Sigmoid colon (tissue), 7 donors: ENCODE results near the gene SIGLEC1. TPM values are rescaled to one million over a fixed set of nuclear protein-coding genes. Genes with fewer than 3 reads are reported as not detected.
A peak's percentile ranks its signal among the peaks of the same experiment; 100 is the strongest.

Experiments
- DNase-seq: peaks from one replicate; pipeline ENCODE4 v3.0.0-alpha.2; 2019
- H3K27ac ChIP-seq, 4 donors: fragments of 200-600 bp; sonication (generic); one replicate each; pipeline ENCODE4 v1.5.1; 2016 to 2019; ENCODE audit warnings: mild to moderate bottlenecking in 1 of 4
- H3K27me3 ChIP-seq, 3 donors: fragments of 200-600 bp; sonication (generic); one replicate each; pipeline ENCODE4 v1.5.1; 2019; ENCODE audit warnings: mild to moderate bottlenecking in 1 of 3
- H3K36me3 ChIP-seq, 4 donors: fragments of 200-600 bp; sonication (generic); one replicate each; pipeline ENCODE4 v1.5.1; 2016 to 2019
- H3K4me1 ChIP-seq, 4 donors: fragments of 200-600 bp; sonication (generic); one replicate each; pipeline ENCODE4 v1.5.1; 2017 to 2019
- H3K4me3 ChIP-seq, 4 donors: fragments of 200-600 bp; sonication (generic); one replicate each; pipeline ENCODE4 v1.5.1; 2017 to 2019; ENCODE audit warnings: mild to moderate bottlenecking in 2 of 4, moderate library complexity in 1 of 4
- H3K9me3 ChIP-seq, 4 donors: fragments of 200-600 bp in 3 of 4; sonication (generic) in 3 of 4; one replicate each; pipeline versions ENCODE4 v1.5.1 to v1.6.1; 2013 to 2019
- CTCF ChIP-seq, 4 experiments: fragments of 450-650 bp in 3 of 4; fragments of 200-600 bp in 1 of 4; IDR thresholded peaks; one replicate each; pipeline ENCODE4 v1.5.1; 2016 to 2019; ENCODE audit warnings: antibody characterized with exemption in 4 of 4, mild to moderate bottlenecking in 3 of 4, moderate library complexity in 2 of 4
- EP300 ChIP-seq, 4 donors: sonication (generic); formaldehyde crosslinking; IDR thresholded peaks; one replicate each; pipeline ENCODE4 v1.6.1; 2017; ENCODE audit warnings: antibody characterized with exemption in 4 of 4
- POLR2A ChIP-seq, 2 donors: fragments of 450-650 bp; IDR thresholded peaks; one replicate each; pipeline ENCODE4 v1.6.1; 2016; ENCODE audit warnings: antibody characterized with exemption in 2 of 2, mild to moderate bottlenecking in 2 of 2, moderate library complexity in 2 of 2
- POLR2AphosphoS5 ChIP-seq, 4 donors: sonication (generic); formaldehyde crosslinking; IDR thresholded peaks; one replicate each; pipeline ENCODE4 v1.6.1; 2017; ENCODE audit warnings: antibody characterized with exemption in 4 of 4
- WGBS, 2 donors: extraction: QIAGEN DNeasy Blood & Tissue Kit; methylation state at CpG; one replicate each; pipeline ENCODE4 v1.1.7; 2013; 5-methylcytosine and 5-hydroxymethylcytosine counted together
- intact Hi-C: fragments of 100-400 bp; cut with DNase I; formaldehyde crosslinking; loops from one replicate; pipeline ENCODE4 v1.15.1; 2023
- polyA plus RNA-seq, 3 donors: library from polyadenylated mRNA; stranded (reverse); fragments of 200-250 nt; gene quantifications; one replicate each; pipeline ENCODE4 v1.2.3, GENCODE V29; 2013
- total RNA-seq, 4 donors: library from RNA; depleted of rRNA; stranded (reverse); fragments of >200 nt; gene quantifications; one replicate each; pipeline ENCODE4 v1.1.0, GENCODE V29; 2016
- donor health status: healthy with polysubstance abuse.
- donor health status: Bipolar disorder and iron deficiency.
- donor health status: healthy.

Gene SIGLEC1
- total and polyA plus RNA-seq, 7 donors, result 2.4 to 17.1 (median 9.9) TPM

DNA sequence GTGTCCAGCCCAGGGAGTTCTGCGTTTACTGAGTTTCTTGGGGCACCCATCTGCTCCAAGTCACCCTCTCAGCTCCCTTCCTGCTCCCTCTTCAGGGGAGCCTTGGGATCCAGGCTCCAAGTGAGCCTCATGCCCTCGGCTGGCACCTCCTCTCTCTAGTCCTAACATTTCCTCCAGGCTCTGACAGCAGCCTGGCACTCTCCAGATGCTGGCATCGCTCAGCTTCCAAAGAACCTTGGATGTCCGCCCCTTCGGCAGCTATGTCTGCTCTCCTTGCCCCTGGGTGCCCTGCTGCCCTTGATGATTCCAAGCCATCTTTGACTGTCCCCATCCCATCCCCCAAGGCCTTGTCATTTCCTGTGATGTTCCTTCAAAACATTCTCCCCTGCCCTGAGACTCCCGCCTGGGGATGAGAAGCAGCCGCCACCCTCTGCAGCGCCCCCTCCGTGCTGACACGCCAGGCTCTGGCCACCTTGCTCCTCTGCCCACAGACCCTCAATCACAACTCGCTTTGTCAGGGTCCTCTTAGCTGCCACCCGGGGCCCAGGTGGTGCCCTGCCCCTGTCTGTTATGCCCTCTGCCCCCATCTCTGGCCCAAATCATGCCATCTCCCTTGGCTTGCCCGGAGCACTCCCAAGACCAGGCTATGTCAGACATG lies 42.6 kb downstream of the SIGLEC1 start:
- peaks cover 0 to 55% (median 32%) of the 10 kb centered on the region in 4 donors for H3K36me3 ChIP-seq
- no peak overlapping the region for H3K4me3 ChIP-seq
- intact Hi-C loops, result no loop called here
- no peaks in the 10 kb centered on the region for H3K9me3 ChIP-seq
- no peak for DNase-seq
- H3K27me3 ChIP-seq, result peaks cover 0 to 5% (median 0%) of the 10 kb centered on the region in 3 donors
- 74 to 84% methylated on average over 13 of the region's 13 CpGs for WGBS, 2 donors
- peak overlapping the region in 3 of 4 donors; percentile 21 to 53 (median 39) for H3K27ac ChIP-seq
- H3K4me1 ChIP-seq, result peaks cover 0 to 24% (median 19%) of the 10 kb centered on the region in 4 donors
- TF ChIP-seq POLR2AphosphoS5 (IDR thresholded peaks at IDR 0.05), result peak in 1 of 4 donors; percentile 17
- no peak for TF ChIP-seq EP300 (IDR thresholded peaks at IDR 0.05)

- H3K27ac ChIP-seq, result no peak overlapping the region
- peaks cover 0 to 24% (median 19%) of the 10 kb centered on the region in 4 donors for H3K4me1 ChIP-seq
- no peak for DNase-seq
- TF ChIP-seq CTCF (IDR thresholded peaks at IDR 0.05), result no peak
- no peak for TF ChIP-seq POLR2AphosphoS5 (IDR thresholded peaks at IDR 0.05)
- TF ChIP-seq POLR2A (IDR thresholded peaks at IDR 0.05), result no peak
- TF ChIP-seq EP300 (IDR thresholded peaks at IDR 0.05), result no peak
- intact Hi-C loops, result no loop called here
- H3K9me3 ChIP-seq, result no peaks in the 10 kb centered on the region
- H3K36me3 ChIP-seq, result peaks cover 0 to 32% (median 20%) of the 10 kb centered on the region in 4 donors
- H3K27me3 ChIP-seq, result peaks cover 0 to 4% (median 0%) of the 10 kb centered on the region in 3 donors
- no peak overlapping the region for H3K4me3 ChIP-seq
- WGBS, 2 donors, result 91 to 94% methylated on average over 8 of the region's 8 CpGs
Observed at GRCh38 chr20:3667434-3668037, 44.9 kb downstream of the SIGLEC1 start.

DNA sequence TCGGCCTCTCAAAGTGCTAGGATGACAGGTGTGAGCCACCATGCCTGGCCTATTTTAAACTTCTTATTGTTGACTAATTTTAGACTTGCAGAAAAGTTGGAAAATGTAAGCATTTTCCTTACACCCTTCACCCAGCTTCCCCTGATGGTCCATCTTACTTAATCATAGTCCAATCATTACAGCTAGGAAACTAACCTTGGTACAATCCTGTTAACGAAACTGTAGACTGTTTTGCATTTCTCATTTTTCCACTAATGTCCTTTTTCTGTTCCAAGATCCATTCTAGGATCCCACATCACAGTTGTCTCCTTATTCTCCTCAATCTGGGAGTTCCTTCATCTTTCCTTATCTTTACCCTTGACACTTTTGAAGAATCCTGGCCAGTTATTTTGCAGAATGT lies 48.5 kb downstream of the SIGLEC1 start:
- Histone ChIP-seq H3K27ac (no peak overlapping the region), H3K36me3 (peaks cover 0 to 9% (median 0%) of the 10 kb centered on the region in 4 donors), H3K9me3 (no peaks in the 10 kb centered on the region), H3K4me1 (peaks cover 0 to 21% (median 18%) of the 10 kb centered on the region in 4 donors), H3K4me3 (no peak overlapping the region), H3K27me3 (peaks cover 13 to 38% (median 25%) of the 10 kb centered on the region in 3 donors)
- intact Hi-C loops, result no loop called here
- 76 to 85% methylated on average over 2 of the region's 2 CpGs for WGBS, 2 donors
- no peak for DNase-seq
- no peak for TF ChIP-seq POLR2AphosphoS5 (IDR thresholded peaks at IDR 0.05)
- TF ChIP-seq CTCF (IDR thresholded peaks at IDR 0.05), result no peak
- no peak for TF ChIP-seq POLR2A (IDR thresholded peaks at IDR 0.05)
- TF ChIP-seq EP300 (IDR thresholded peaks at IDR 0.05), result no peak

DNA sequence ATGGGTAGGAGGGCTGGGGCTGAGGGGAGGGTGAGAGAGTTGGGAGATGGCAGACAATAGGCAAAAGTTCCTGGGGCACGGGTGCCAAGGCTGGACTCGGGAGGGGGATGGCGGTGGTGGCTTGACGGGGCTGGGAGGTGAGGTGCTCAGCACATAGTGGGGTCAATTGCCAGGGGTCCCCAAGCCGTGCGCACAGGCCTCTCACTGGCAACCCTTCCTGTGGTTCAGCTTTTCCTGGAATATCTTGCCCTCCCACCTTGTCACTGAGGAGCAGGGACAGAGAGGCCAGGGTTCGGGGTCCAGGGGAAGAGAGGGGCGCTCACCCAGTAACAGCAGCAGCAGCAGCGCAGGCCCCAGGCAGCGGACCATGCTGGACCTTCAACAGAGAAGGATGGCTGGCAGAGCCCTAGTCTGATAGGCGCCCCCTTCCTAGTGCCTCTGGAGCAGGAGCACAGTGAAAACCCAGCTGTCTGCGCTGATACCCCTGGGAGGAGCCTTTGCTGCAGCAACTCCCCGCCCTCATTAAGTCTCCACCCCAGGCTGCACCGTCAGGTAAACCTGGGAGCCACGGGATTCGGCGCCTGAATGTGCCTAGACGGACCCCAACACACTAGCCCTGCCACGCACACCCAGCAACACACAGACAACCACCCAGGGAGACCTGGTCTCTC lies 49.2 kb downstream of the SIGLEC1 start, which contains the start of gene GFRA4:
Gene GFRA4 (minus strand): TSS at position 369 of the 671 bp plus-strand sequence. CDS start 0 bp downstream, at position 369.
- TF ChIP-seq CTCF (IDR thresholded peaks at IDR 0.05), result no peak
- no peak for TF ChIP-seq EP300 (IDR thresholded peaks at IDR 0.05)
- TF ChIP-seq POLR2A (IDR thresholded peaks at IDR 0.05), result no peak
- TF ChIP-seq POLR2AphosphoS5 (IDR thresholded peaks at IDR 0.05), result no peak
- Histone ChIP-seq H3K27ac (no peak within 1 kb of the TSS), H3K4me1 (peaks cover 0 to 21% (median 18%) of the 10 kb centered on the region in 4 donors), H3K9me3 (no peaks in the 10 kb centered on the region), H3K36me3 (peaks cover 0 to 2% (median 0%) of the 10 kb centered on the region in 4 donors), H3K4me3 (no peak within 1 kb of the TSS), H3K27me3 (peaks cover 13 to 38% (median 25%) of the 10 kb centered on the region in 3 donors)
- peak; percentile 60 for DNase-seq
- 61 to 76% methylated on average over 19 of the region's 19 CpGs for WGBS, 2 donors
- intact Hi-C loops, result no loop called here

Other genes with a start within 250 kb of the SIGLEC1 start
- 10 to 100 TPM; 11.4 to 16.1 (median 13.4) TPM for gene ATRN, start 241.6 kb downstream of the SIGLEC1 start, total RNA-seq
- gene ATRN, start 241.6 kb downstream of the SIGLEC1 start, polyA plus RNA-seq, result 1 to 10 TPM; 1.2 to 6.7 (median 1.4) TPM
- not detected for gene GFRA4, start 49.2 kb downstream of the SIGLEC1 start, total RNA-seq
- gene GFRA4, start 49.2 kb downstream of the SIGLEC1 start, polyA plus RNA-seq, result not detected
- 100 to 1,000 TPM in 2 of 4 donors, 10 to 100 TPM in 2; 49.9 to 484 (median 103) TPM for gene ADAM33, start 30.6 kb downstream of the SIGLEC1 start, total RNA-seq
- 10 to 100 TPM in 1 of 3 donors, 1 to 10 TPM in 1, under 1 TPM in 1; 0.69 to 12.3 (median 5.4) TPM for gene ADAM33, start 30.6 kb downstream of the SIGLEC1 start, polyA plus RNA-seq
- gene HSPA12B, start 20.1 kb upstream of the SIGLEC1 start, total RNA-seq, result 10 to 100 TPM in 1 of 4 donors, 1 to 10 TPM in 3; 2.2 to 10.5 (median 7.8) TPM
- 1 to 10 TPM in 2 of 3 donors, under 1 TPM in 1; 0.69 to 7.8 (median 2.9) TPM for gene HSPA12B, start 20.1 kb upstream of the SIGLEC1 start, polyA plus RNA-seq
- gene ADISSP, start 55.2 kb upstream of the SIGLEC1 start, total RNA-seq, result 100 to 1,000 TPM in 1 of 4 donors, 10 to 100 TPM in 3; 53.2 to 116 (median 69.6) TPM
- gene ADISSP, start 55.2 kb upstream of the SIGLEC1 start, polyA plus RNA-seq, result 10 to 100 TPM; 15.7 to 38.1 (median 18.0) TPM
- under 1 TPM in 1 of 4 donors, not detected in 3; 0.81 TPM for gene SPEF1, start 68.8 kb upstream of the SIGLEC1 start, total RNA-seq
- gene SPEF1, start 68.8 kb upstream of the SIGLEC1 start, polyA plus RNA-seq, result under 1 TPM in 1 of 3 donors, not detected in 2; 0.12 TPM
- 10 to 100 TPM; 73.4 to 99.9 (median 84.3) TPM for gene CENPB, start 74.1 kb upstream of the SIGLEC1 start, total RNA-seq
- gene CENPB, start 74.1 kb upstream of the SIGLEC1 start, polyA plus RNA-seq, result 10 to 100 TPM; 52.7 to 71.4 (median 58.9) TPM
- gene CDC25B, start 83.7 kb upstream of the SIGLEC1 start, total RNA-seq, result 10 to 100 TPM; 18.9 to 59.8 (median 26.9) TPM
- 10 to 100 TPM; 12.5 to 65.8 (median 13.8) TPM for gene CDC25B, start 83.7 kb upstream of the SIGLEC1 start, polyA plus RNA-seq
- gene AP5S1, start 107.9 kb upstream of the SIGLEC1 start, total RNA-seq, result 10 to 100 TPM in 1 of 4 donors, 1 to 10 TPM in 3; 5.4 to 11.8 (median 7.3) TPM
- gene AP5S1, start 107.9 kb upstream of the SIGLEC1 start, polyA plus RNA-seq, result 10 to 100 TPM; 10.8 to 14.5 (median 14.1) TPM
- 10 to 100 TPM; 15.7 to 29.4 (median 19.7) TPM for gene MAVS, start 134.2 kb upstream of the SIGLEC1 start, total RNA-seq
- 10 to 100 TPM in 2 of 3 donors, 1 to 10 TPM in 1; 9.6 to 55.2 (median 18.0) TPM for gene MAVS, start 134.2 kb upstream of the SIGLEC1 start, polyA plus RNA-seq
- gene PANK2, start 176.8 kb upstream of the SIGLEC1 start, total RNA-seq, result 10 to 100 TPM; 35.1 to 43.2 (median 39.0) TPM
- gene PANK2, start 176.8 kb upstream of the SIGLEC1 start, polyA plus RNA-seq, result 10 to 100 TPM; 16.2 to 26.1 (median 20.3) TPM